GM21717 (cell line): ENCODE results near the gene LTBP2.
"Not testable (repeated sequence)": the region's sequence is repeated elsewhere in the genome, so short reads cannot be mapped to it uniquely, and the experiment has no call there.

Experiments
- ATAC-seq: cut with Tn5 transposase; IDR thresholded peaks from one replicate; pipeline ENCODE4 v1.9.1; 2021; ENCODE audit warnings: mild to moderate bottlenecking, moderate library complexity; ENCODE audit not compliant: unreplicated experiment

Gene LTBP2

DNA sequence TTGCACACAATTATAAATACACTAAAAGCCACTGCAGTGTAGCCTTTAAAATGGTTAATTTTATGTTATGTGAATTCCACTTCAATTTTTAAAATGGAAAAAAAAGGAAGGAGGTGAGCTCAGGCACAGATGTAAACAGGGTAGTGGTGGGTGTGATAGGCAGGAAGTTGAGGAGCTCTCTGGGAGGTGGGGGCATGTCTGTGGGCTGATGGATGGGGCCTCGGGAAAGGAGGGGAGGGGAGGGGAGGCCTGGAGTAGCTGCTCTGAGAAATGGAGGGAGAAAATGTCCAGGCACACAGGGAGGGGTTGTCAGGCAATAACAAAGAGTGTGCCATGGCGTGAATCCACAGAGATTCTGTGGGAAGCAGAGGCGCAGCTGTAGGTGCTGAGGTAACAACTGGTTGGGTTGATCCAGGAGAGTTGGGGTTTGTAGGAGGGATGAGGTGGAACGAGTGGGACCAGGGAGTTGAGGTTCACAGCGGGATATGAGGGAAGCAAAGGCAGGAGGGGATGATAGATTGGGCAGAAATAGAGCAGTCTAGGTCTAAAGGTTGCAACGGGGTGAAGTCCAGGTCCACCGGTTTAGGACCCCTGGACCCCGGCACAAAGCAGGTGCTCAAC lies 57.2 kb downstream of the LTBP2 start:
- ATAC-seq: no peak

DNA sequence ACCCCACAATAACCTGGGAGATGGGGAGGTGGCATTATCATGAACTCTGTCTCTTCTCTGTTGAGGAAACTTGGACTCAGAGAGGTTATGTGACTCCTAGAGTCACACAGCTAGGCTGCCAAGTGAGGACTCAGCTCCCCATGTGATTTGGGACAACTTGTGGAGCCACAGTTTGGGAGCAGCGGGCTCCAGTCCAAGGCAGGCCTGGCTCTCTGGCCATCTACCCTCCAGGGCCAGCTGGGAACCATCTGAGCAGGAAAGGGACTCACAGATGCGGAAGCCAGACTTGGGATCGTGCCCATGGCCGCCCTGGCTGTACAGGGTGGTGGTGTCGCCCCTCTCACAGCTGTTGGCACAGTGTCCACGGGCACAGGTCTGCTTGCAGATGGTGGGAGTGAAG lies 59.4 kb downstream of the LTBP2 start:
- no peak for ATAC-seq

DNA sequence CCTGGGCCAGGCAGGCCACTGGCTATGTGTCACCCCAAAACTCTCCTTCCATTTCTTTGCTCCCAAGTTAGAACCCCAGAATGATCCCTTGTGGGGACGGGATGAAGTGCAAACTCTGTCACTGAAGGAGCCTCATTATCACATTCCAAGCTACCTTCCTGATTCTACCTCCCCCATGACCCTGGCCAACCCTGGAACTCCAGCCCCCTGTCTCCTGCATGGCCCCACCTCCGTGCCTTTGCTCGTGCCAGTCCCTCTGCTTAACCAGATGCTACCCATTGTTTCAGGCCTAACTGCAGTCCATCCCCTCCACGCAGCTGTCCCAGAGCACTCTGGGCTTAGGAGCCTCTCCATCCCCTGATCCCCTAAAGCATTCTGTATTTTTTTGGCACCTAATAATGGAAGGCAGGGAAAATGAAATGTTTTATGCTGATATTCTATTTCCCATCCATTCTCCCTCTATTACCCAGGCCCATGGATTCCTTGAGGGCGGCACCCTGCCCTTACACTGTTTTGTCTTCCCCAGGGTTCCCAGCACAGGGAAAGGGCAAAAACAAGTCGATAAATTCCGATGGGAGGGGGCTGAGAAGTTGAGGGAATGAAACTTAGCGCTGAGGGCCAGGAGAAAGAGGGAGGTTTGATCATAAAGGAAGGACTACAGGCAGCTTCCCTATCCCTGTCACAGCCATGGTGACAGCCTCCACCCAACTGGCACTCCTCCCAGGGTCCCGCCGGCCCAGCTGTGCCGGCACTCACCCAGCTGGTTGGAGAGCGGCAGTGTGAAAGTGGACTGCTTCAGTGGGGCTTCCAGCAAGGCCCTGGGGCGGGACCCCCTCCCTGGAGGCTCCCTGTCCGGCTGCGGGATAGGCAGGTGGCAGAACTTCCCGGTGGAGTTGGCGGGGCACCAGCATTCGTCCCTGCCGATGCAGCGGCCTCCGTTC lies 60.3 kb downstream of the LTBP2 start:
- ATAC-seq: no peak

DNA sequence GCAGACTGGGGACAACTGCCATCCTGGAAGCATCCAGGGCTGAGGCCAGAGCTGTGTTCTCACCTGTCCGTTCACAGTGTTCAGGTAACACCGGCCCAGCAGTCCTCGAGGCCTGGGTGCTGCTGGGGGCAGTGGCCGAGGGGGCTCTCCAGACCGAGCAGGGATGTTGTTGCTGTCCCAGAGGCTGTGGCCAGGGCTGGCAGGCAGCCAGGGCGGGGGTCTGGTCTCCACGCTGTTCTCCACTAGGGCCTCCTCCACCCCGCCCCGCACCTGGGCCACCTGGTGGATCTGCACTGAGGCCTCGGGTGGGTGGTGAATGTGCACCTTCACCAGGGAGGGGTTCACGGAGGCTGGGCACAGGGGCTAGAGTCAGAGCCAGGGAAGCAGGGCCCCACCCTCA lies 61.0 kb downstream of the LTBP2 start:
- ATAC-seq: no peak

- no peak for ATAC-seq
Measured at GRCh38 chr14:74550071-74550470, 62.0 kb downstream of the LTBP2 start.

DNA sequence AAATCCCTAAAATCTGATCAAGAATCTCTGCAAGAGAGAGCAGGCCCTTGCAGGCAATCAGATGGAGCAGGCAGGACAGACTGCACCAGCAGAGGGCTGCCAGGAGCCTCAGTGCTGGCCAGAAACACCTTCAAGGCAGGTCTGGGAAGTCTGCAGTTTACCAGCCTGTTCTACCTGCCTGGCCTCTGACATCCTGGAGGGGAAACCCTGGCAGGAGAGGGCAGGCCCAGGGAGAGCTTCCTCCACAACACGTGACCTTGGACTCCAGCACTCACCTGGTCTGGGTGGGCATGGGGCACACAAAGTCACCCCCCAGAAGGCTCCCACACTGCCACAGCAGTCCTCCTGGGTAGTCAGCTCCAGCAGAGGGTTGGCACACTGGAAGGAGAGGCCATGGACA lies 62.4 kb downstream of the LTBP2 start:
- no peak for ATAC-seq

GRCh38 chr14:74548881-74549280 lies 63.2 kb downstream of the LTBP2 start:
- ATAC-seq: no peak

GRCh38 chr14:74547331-74547927 lies 64.6 kb downstream of the LTBP2 start:
- no peak for ATAC-seq

DNA sequence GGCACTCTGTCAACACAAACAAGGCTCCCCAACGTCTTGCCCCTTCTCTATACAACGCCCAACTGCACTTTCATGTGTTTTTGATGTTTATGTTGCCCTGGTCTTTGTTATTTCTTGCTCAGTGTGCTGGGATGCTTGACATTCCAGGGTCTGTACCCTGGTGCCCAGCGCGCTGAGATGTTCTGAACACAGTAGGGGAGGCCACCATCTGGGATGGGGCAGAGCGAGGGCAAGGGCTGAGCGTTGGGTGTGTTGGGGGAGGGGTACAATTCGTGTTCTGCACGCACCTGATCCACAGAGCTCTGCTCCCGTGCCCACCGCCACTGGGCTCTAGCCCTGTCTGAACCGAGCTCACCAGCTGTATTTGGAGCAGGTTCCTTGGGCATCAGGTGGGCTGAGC lies 65.6 kb downstream of the LTBP2 start:
- ATAC-seq: no peak

DNA sequence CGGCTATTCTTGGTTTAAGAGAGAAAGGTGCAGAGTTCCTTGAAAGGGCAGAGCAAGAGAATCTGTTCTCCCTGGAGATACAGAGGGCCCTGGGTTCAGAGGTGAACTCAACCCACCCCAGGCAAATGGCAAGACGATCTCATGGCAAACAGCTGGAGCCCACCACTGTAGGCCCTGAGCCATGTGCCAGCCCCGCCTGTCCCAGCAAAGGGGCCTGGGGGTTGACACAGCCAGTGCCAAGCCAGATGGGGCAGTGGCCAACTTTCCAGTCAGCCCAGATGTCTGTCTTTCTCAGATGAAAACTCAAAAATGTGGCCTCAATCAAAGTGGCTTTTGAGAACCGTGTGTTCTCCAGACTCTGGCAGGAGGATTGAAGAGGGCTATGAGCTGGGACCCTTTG lies 66.7 kb downstream of the LTBP2 start:
- ATAC-seq: no peak

- no peak for ATAC-seq
Measured at GRCh38 chr14:74543771-74544438, 68.1 kb downstream of the LTBP2 start.

- ATAC-seq: no peak
Measured at GRCh38 chr14:74542056-74542685, 69.9 kb downstream of the LTBP2 start.

GRCh38 chr14:74541225-74541624 lies 70.8 kb downstream of the LTBP2 start:
- ATAC-seq: no peak

DNA sequence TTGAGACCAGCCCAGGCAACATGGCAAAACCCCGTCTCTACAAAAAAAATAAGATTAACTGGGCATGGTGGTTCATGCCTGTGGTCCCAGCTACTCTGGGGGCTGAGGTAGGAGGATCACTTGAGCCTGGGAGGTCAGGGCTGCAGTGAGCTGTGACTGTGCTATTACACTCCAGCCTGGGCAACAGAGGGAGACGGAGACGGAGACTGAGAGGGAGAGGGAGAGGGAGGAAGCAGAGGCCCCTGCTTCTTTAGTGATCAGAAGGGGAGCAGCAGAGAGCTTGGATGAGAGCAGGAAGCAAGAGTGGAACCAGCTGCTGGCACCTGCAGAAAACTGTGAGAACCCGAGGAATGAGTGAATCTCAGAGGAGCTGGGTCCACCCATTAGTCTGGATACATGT lies 72.5 kb downstream of the LTBP2 start:
- ATAC-seq: no peak

- ATAC-seq: no peak
Measured at GRCh38 chr14:74538411-74539391, 73.3 kb downstream of the LTBP2 start.

GRCh38 chr14:74536336-74536735 lies 75.7 kb downstream of the LTBP2 start:
- ATAC-seq: not testable (repeated sequence)

DNA sequence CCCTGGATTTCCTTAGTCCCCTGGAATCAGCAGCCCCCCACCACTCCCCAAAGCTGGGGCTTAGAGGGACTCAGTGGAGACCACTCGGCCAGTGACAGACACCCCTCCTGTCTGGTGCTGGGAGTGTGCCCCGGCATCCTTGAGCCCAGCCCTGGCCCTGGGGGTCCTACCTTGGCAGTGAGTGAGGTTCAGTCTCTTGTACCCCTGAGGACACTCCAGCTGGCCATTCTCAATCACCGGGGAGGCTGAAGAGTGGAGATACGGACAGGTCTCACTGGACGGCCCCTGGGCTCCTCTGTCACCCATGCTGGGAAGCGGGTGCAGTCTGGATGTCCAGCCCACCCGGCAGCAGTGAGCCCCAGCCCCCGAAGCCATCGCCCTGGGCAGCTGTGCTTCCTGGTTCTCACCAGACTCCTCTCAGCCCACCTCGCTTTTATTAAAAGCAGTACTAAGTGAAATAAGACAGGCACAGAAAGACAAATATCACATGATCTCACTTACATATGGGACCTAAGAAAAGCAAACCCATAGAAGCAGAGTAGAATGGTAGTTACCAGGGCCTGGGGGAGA lies 76.2 kb downstream of the LTBP2 start:
- no peak for ATAC-seq

GRCh38 chr14:74533576-74533975 lies 78.5 kb downstream of the LTBP2 start:
- ATAC-seq: no peak

GRCh38 chr14:74532246-74532645 lies 79.8 kb downstream of the LTBP2 start:
- ATAC-seq: no peak
